Measurements from ENCODE around the gene RASAL2. TPM values are rescaled to one million over a fixed set of nuclear protein-coding genes. Genes with fewer than 3 reads are reported as not detected.

Gene RASAL2
- total and polyA plus RNA-seq, 2 donors (not counting 1 experiment from before 2014, with no cell fraction given) = 0.12 TPM; not detected in 1

DNA sequence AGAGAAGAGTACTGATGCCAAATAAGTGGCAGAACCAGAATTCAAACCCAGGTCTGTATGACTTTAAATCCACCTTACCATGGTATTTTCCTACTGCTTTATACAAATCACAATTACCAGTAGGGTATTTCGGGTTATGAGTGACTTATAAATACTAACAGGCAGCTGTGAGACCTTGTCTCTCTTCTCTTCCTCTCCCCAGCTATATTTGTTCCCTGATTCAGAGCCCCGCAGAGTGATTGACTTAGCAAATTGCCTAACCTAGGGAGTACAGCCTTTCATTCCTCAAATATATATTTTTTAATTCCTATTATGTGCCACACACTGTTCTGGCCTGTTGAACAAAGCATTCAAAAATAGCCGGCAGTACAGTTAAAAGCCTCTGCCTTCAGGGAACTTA is 234.8 kb downstream of the RASAL2 start:
- intact Hi-C loops (cut with micrococcal nuclease) = no loop called here
- H3K4me2 ChIP-seq (replicated peaks; ENCODE audit: low read depth, low read length, poor library complexity, severe bottlenecking) = no peak overlapping the region
- ChIA-PET CTCF (no interaction called here), POLR2A (no interaction called here)
- H3K9ac ChIP-seq (ENCODE audit: low read length) = no peak overlapping the region
- H4K20me1 ChIP-seq (ENCODE audit: control insufficient read depth, insufficient read depth, low read length, poor library complexity, severe bottlenecking) = no peaks in the 10 kb centered on the region
- peaks cover 0 to 3% of the 10 kb centered on the region in 2 donors for H3K4me1 ChIP-seq (ENCODE audit: control insufficient read depth in 2 of 2, insufficient read depth in 2 of 2, low read length in 2 of 2)
- H3K4me3 ChIP-seq (ENCODE audit: control extremely low read depth in 1 of 5, extremely low read depth in 1 of 5, insufficient read depth in 1 of 5, low read depth in 2 of 5, low read length in 4 of 5) = no peak overlapping the region
- no peak for TF ChIP-seq CTCF (IDR thresholded peaks at IDR 0.05)
- TF ChIP-seq EZH2 (IDR thresholded peaks at IDR 0.05; ENCODE audit: borderline replicate concordance, insufficient read depth, low read depth, low read length, poor library complexity, severe bottlenecking) = no peak
- Mint-ChIP-seq H3K9me3 (ENCODE audit: insufficient read depth) (no peaks in the 10 kb centered on the region), H3K4me3 (no peak overlapping the region), H3K27me3 (peaks cover 11% of the 10 kb centered on the region), H3K4me1 (peaks cover 3% of the 10 kb centered on the region), H3K27ac (no peak overlapping the region)
- H3K79me2 ChIP-seq (ENCODE audit: control insufficient read depth, insufficient read depth, low read length) = no peaks in the 10 kb centered on the region
- H3K27me3 ChIP-seq (replicated peaks in 1 of 4; ENCODE audit: control extremely low read depth in 1 of 4, control insufficient read depth in 3 of 4, insufficient read depth in 4 of 4, low read length in 3 of 4) = no peaks in the 10 kb centered on the region
- DNase-seq (no peak), ATAC-seq (ENCODE audit: low read depth) (no peak)
- H3K9me3 ChIP-seq (ENCODE audit: control extremely low read depth in 1 of 3, control insufficient read depth in 2 of 3, insufficient read depth in 1 of 3, low read length in 2 of 3) = no peaks in the 10 kb centered on the region
- no CpG with 5 or more reads among the region's 3 CpGs for WGBS (ENCODE audit: insufficient coverage)
- H3K36me3 ChIP-seq (replicated peaks in 1 of 2; ENCODE audit: control extremely low read depth in 1 of 2, control insufficient read depth in 1 of 2, extremely low read depth in 1 of 2, insufficient read depth in 2 of 2, low read length in 1 of 2) = no peaks in the 10 kb centered on the region
- no peak overlapping the region for H2AFZ ChIP-seq (ENCODE audit: insufficient read depth, low read depth, low read length, poor library complexity, severe bottlenecking)
- H3K27ac ChIP-seq (ENCODE audit: low read length in 2 of 2) = no peak overlapping the region

DNA sequence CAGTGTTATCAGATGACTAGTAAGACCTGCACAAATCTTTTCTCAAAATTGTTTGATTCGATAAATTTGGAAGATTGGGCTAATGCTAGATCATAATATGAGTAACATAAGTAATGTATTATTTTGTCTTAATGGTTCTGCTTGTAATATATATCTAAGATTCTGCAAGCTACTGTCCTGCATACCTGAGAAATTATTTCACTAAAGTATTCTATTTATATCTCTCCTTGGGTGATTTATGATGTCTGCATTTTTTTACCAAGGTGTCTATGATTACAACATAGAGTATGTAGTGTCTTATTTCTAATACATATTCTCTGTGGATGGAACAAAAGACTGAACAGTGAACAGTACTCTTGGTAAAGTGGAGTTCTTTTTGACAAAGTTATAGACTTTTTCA is 236.2 kb downstream of the RASAL2 start:
- Histone ChIP-seq H3K4me2 (replicated peaks; ENCODE audit: low read depth, low read length, poor library complexity, severe bottlenecking) (no peak overlapping the region), H3K4me1 (ENCODE audit: control insufficient read depth in 2 of 2, insufficient read depth in 2 of 2, low read length in 2 of 2) (no peaks in the 10 kb centered on the region), H3K79me2 (ENCODE audit: control insufficient read depth, insufficient read depth, low read length) (no peaks in the 10 kb centered on the region), H3K36me3 (replicated peaks in 1 of 2; ENCODE audit: control extremely low read depth in 1 of 2, control insufficient read depth in 1 of 2, extremely low read depth in 1 of 2, insufficient read depth in 2 of 2, low read length in 1 of 2) (no peaks in the 10 kb centered on the region), H4K20me1 (ENCODE audit: control insufficient read depth, insufficient read depth, low read length, poor library complexity, severe bottlenecking) (no peaks in the 10 kb centered on the region), H3K9ac (ENCODE audit: low read length) (no peak overlapping the region), H3K27ac (ENCODE audit: low read length in 2 of 2) (no peak overlapping the region), H2AFZ (ENCODE audit: insufficient read depth, low read depth, low read length, poor library complexity, severe bottlenecking) (no peak overlapping the region), H3K9me3 (ENCODE audit: control extremely low read depth in 1 of 3, control insufficient read depth in 2 of 3, insufficient read depth in 1 of 3, low read length in 2 of 3) (no peaks in the 10 kb centered on the region), H3K27me3 (replicated peaks in 1 of 4; ENCODE audit: control extremely low read depth in 1 of 4, control insufficient read depth in 3 of 4, insufficient read depth in 4 of 4, low read length in 3 of 4) (no peaks in the 10 kb centered on the region), H3K4me3 (ENCODE audit: control extremely low read depth in 1 of 5, extremely low read depth in 1 of 5, insufficient read depth in 1 of 5, low read depth in 2 of 5, low read length in 4 of 5) (no peak overlapping the region)
- ATAC-seq (ENCODE audit: low read depth) (no peak), DNase-seq (no peak)
- intact Hi-C loops (cut with micrococcal nuclease) = no loop called here
- Mint-ChIP-seq H3K4me1 (no peaks in the 10 kb centered on the region), H3K27ac (no peak overlapping the region), H3K9me3 (ENCODE audit: insufficient read depth) (no peaks in the 10 kb centered on the region), H3K4me3 (no peak overlapping the region), H3K27me3 (peaks cover 6% of the 10 kb centered on the region)
- CTCF ChIA-PET = no interaction called here
- no CpG with 5 or more reads among the region's 1 CpG for WGBS (ENCODE audit: insufficient coverage)
- POLR2A ChIA-PET = no interaction called here
- no peak for TF ChIP-seq CTCF (IDR thresholded peaks at IDR 0.05)
- no peak for TF ChIP-seq EZH2 (IDR thresholded peaks at IDR 0.05; ENCODE audit: borderline replicate concordance, insufficient read depth, low read depth, low read length, poor library complexity, severe bottlenecking)
